Endothelial cell (in vitro differentiated cells): Measurements from ENCODE around the gene RNU11. TPM values are rescaled to one million over a fixed set of nuclear protein-coding genes. Genes with fewer than 3 reads are reported as not detected.

Experiments used
- DNase-seq: peaks from one replicate; pipeline ENCODE4 v3.0.0; 2021; ENCODE audit warnings: low spot score
- H3K27ac Mint-ChIP-seq: one replicate; pipeline ENCODE4 v1.8.0; 2021; ENCODE audit warnings: mixed read lengths, inconsistent platforms; ENCODE audit not compliant: unreplicated experiment
- H3K27me3 Mint-ChIP-seq: one replicate; pipeline ENCODE4 v1.8.0; 2021; ENCODE audit warnings: mild to moderate bottlenecking, moderate library complexity, mixed read lengths, inconsistent platforms; ENCODE audit not compliant: unreplicated experiment
- H3K36me3 Mint-ChIP-seq: one replicate; pipeline ENCODE4 v1.8.0; 2021; ENCODE audit warnings: mild to moderate bottlenecking, low read depth, mixed read lengths, inconsistent platforms; ENCODE audit not compliant: unreplicated experiment
- H3K4me1 Mint-ChIP-seq: one replicate; pipeline ENCODE4 v1.8.0; 2021; ENCODE audit warnings: mild to moderate bottlenecking, mixed read lengths, inconsistent platforms; ENCODE audit not compliant: unreplicated experiment
- H3K4me3 Mint-ChIP-seq: one replicate; pipeline ENCODE4 v1.8.0; 2021; ENCODE audit warnings: mild to moderate bottlenecking, mixed read lengths, inconsistent platforms; ENCODE audit not compliant: unreplicated experiment
- H3K9me3 Mint-ChIP-seq: one replicate; pipeline ENCODE4 v1.8.0; 2021; ENCODE audit warnings: mixed read lengths, inconsistent platforms; ENCODE audit not compliant: unreplicated experiment
- long read RNA-seq: library from polyadenylated mRNA; unstranded; transcript quantifications from one replicate; pipeline ENCODE4 v2.0.0, GENCODE V29; 2020; ENCODE audit not compliant: unreplicated experiment
- total RNA-seq: library from RNA; stranded (reverse); fragmentation: NEBNext Ultra II Directional; extraction: Animal tissue kit (Norgen Biotek cat#: 25700); gene quantifications from one replicate; pipeline ENCODE4 v1.2.1, GENCODE V29; 2021; ENCODE audit not compliant: unreplicated experiment
- TF ChIP-seq, protein P1 (sequence below): fragments of 200-600 bp; sonication (generic); IDR thresholded peaks from one replicate; pipeline ENCODE4 v1.5.0; 2021; ENCODE audit warnings: antibody characterized with exemption; ENCODE audit not compliant: unreplicated experiment

RNU11 gene
- not detected for total RNA-seq
- long read RNA-seq = 0 reads

DNA sequence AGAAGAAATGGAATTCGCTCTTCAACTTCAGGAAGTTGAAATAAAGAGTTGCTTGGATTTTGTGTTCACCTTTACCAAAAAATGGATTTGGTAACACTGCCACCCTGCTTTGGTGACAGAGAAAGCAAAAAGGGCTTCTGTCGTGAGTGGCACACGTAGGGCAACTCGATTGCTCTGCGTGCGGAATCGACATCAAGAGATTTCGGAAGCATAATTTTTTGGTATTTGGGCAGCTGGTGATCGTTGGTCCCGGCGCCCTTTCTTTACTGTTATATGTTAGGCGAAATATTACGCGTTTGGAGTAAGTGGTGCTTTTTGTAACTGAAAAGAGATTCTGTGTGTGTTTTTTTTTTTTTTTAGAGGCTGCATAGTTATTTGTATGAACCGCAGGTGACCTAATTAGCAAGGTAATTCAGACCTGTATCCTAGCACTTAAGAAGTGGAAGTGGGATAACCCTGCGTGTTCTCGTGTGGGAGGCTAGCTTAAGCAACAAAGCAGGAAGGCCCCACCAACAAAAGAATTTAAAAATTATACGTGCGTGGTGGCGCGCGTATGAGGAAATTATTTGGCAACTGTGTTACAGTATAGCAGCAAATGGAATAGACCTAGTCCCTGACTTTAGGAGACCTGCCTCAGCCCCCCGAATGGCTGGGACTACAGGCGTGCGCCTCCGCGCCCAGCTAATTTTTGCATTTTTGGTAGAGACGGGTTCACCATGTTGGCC, at the start of gene RNU11:
Gene RNU11 (plus strand): TSS at position 127 of the 725 bp plus-strand sequence.
- H3K27me3 Mint-ChIP-seq = peaks cover 10% of the 10 kb centered on the region
- H3K9me3 Mint-ChIP-seq = no peaks in the 10 kb centered on the region
- H3K4me1 Mint-ChIP-seq = peaks cover 6% of the 10 kb centered on the region
- TF ChIP-seq, protein P1, sequence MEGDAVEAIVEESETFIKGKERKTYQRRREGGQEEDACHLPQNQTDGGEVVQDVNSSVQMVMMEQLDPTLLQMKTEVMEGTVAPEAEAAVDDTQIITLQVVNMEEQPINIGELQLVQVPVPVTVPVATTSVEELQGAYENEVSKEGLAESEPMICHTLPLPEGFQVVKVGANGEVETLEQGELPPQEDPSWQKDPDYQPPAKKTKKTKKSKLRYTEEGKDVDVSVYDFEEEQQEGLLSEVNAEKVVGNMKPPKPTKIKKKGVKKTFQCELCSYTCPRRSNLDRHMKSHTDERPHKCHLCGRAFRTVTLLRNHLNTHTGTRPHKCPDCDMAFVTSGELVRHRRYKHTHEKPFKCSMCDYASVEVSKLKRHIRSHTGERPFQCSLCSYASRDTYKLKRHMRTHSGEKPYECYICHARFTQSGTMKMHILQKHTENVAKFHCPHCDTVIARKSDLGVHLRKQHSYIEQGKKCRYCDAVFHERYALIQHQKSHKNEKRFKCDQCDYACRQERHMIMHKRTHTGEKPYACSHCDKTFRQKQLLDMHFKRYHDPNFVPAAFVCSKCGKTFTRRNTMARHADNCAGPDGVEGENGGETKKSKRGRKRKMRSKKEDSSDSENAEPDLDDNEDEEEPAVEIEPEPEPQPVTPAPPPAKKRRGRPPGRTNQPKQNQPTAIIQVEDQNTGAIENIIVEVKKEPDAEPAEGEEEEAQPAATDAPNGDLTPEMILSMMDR = no peak
- H3K27ac Mint-ChIP-seq = peak within 1 kb of the TSS; percentile 99
- no peaks in the 10 kb centered on the region for H3K36me3 Mint-ChIP-seq
- peak; percentile 75 for DNase-seq
- H3K4me3 Mint-ChIP-seq = peak within 1 kb of the TSS; percentile 87

DNA sequence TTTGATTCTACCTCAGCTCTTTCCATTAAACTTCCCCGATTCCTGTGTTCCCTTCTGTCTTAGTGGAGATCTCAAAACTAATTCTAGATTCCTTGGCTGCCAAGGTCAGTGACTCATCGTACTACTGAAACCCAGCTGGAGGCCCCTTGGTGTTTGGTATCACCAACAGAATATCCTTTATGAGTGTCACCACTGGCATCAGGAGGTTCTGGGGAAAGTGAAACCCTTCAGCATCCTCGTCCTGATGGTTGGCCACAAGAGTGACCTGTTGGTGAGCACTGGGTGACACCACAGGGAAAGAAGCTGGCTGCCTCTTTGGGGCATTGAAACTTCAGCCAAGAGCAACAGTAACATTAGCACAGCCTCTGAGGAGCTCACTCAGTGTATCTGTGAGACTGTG, 46.7 kb upstream of the RNU11 start:
- Mint-ChIP-seq H3K4me1 (peaks cover 11% of the 10 kb centered on the region), H3K27ac (no peak overlapping the region), H3K4me3 (no peak overlapping the region), H3K9me3 (no peaks in the 10 kb centered on the region), H3K27me3 (no peaks in the 10 kb centered on the region), H3K36me3 (peaks cover 3% of the 10 kb centered on the region)
- DNase-seq = no peak
- TF ChIP-seq, protein P1 = no peak

DNA sequence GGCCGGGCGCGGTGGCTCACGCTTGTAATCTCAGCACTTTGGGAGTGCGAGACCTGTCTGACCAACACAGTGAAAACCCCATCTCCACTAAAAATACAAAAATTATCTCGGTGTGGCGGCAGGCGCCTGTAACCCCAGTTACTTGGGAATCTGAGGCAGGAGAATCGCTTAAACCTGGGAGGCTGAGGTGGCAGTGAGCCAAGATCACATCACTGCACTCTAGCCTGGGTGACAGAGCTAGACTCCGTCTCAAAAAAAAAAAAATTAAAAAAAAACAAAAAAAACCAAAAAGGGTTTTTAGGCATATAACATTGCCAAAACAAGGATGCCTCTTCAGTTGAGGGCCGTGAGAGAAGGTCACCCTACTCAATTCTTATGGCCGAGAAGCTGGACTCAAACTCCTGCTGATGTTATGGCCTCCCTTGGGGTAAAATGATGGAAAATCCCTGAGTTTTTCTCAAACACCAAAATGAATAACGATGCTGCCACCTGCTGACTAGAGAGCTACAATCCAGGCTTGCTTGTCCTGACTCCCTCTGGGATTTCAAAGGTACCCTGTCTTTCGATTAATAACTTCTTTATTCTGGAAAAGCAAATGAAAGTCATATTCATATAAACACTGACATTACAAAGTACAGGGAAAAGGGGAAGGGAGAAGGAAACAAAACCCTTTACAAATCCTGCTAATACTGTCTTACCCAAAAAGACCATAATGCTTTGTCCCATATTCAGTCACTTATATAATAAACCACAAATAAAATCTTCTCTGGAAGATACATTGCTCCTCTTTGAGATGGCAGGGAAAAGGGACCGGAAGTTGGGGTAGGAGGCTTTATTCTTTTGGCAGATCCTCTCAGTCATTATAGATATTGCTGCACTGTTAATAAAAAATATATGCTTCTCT, 45.6 kb upstream of the RNU11 start:
- H3K4me3 Mint-ChIP-seq = no peak overlapping the region

DNA sequence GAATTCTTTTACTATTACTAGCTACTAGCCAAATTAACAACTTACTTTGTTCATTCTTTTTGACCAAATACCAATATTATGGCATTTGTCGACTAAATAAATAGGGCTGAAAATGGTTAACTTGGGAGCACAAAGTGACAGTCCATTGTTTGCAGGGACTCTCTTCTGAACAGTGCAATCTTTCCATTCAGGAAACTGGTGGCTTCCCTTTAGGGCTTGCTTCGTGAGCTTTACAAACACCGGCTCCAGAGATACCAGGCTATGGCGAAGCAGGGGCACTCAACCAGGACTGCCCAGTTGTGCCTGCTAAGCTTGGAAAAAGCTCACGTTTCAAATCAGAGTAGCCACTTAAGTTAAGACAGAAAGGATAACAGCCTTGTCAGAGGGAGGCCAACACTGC, 44.0 kb upstream of the RNU11 start:
- Mint-ChIP-seq H3K4me1 (peaks cover 8% of the 10 kb centered on the region), H3K27ac (peak overlapping the region; percentile 74), H3K9me3 (no peaks in the 10 kb centered on the region), H3K4me3 (no peak overlapping the region), H3K36me3 (no peaks in the 10 kb centered on the region), H3K27me3 (no peaks in the 10 kb centered on the region)
- TF ChIP-seq, protein P1 = no peak
- no peak for DNase-seq

More for the DNA sequence above, 45.6 kb upstream of the RNU11 start:
- peak overlapping the region; percentile 30 for H3K27ac Mint-ChIP-seq
- TF ChIP-seq, protein P1 = no peak
- H3K9me3 Mint-ChIP-seq = no peaks in the 10 kb centered on the region
- peaks cover 3% of the 10 kb centered on the region for H3K36me3 Mint-ChIP-seq
- H3K27me3 Mint-ChIP-seq = no peaks in the 10 kb centered on the region
- H3K4me1 Mint-ChIP-seq = peaks cover 11% of the 10 kb centered on the region
- DNase-seq = peak; percentile 67
